Stimulated activated naive CD8-positive, alpha-beta T cell treated with anti-CD3 and anti-CD28 coated beads, Interleukin-15, Interleukin-2, amounts not matched to agents 100 U/mL and 50 U/mL, for 24 hours (primary cell): Measurements from ENCODE around the gene PIGL.

ENCODE experiments used
- ATAC-seq: fragments of 150-1000 bp; cut with Tn5 transposase; one replicate; pipeline ENCODE4 v1.10.0; 2021
- DNase-seq: peaks from one replicate; pipeline ENCODE4 v3.0.0; 2021

PIGL gene

GRCh38 chr17:16353317-16354174 lies 136.5 kb downstream of the PIGL start, which contains the start of gene CENPV:
Gene CENPV, minus strand, starts transcription at chr17:16353469. Its CDS starts 33 bp downstream, at chr17:16353436.
- peak; percentile 77 for DNase-seq
- peak; percentile 87 for ATAC-seq

- DNase-seq (no peak), ATAC-seq (no peak)
These were observed 137.6 kb downstream of the PIGL start for GRCh38 chr17:16354585-16354984.

GRCh38 chr17:16358394-16358793 lies 141.4 kb downstream of the PIGL start:
- no peak for DNase-seq
- no peak for ATAC-seq

GRCh38 chr17:16361874-16362273 lies 144.9 kb downstream of the PIGL start:
- ATAC-seq (peak; percentile 50), DNase-seq (no peak)

GRCh38 chr17:16363749-16364536 lies 146.9 kb downstream of the PIGL start:
- ATAC-seq: peak; percentile 94
- peak; percentile 80 for DNase-seq

GRCh38 chr17:16364625-16365024 lies 147.6 kb downstream of the PIGL start:
- ATAC-seq: no peak
- DNase-seq: no peak

GRCh38 chr17:16371742-16372141 lies 154.7 kb downstream of the PIGL start:
- DNase-seq: no peak
- ATAC-seq: no peak

- DNase-seq (no peak), ATAC-seq (no peak)
These were observed 157.3 kb downstream of the PIGL start for GRCh38 chr17:16374146-16374938.
